Kidney (tissue), 14 donors: ENCODE results near the gene RNASE4. TPM values are rescaled to one million over a fixed set of nuclear protein-coding genes. Genes with fewer than 3 reads are reported as not detected.
"Not testable (repeated sequence)": the region's sequence is repeated elsewhere in the genome, so short reads cannot be mapped to it uniquely, and the experiment has no call there.

Experiments
- DNase-seq, 5 donors: peaks; one replicate each; pipeline ENCODE4 v3.0.0-alpha.2; 2013 to 2020
- FAIRE-seq: peaks from 2 replicates; lab custom pipeline; 2012; peaks lifted over from hg19 to GRCh38; lab: Jason Lieb, UNC
- H3K27ac ChIP-seq, 2 donors: one replicate each; pipeline ENCODE4 v1.7.0; 2013; ENCODE audit warnings: low read depth in 2 of 2, low read length in 2 of 2, inconsistent platforms in 1 of 2
- H3K27me3 ChIP-seq: one replicate; pipeline ENCODE4 v1.7.1; 2013; ENCODE audit warnings: low read length, inconsistent platforms; ENCODE audit not compliant: control insufficient read depth, insufficient read depth
- H3K36me3 ChIP-seq, 3 donors: one replicate each; pipeline versions ENCODE4 v1.7.0 to v1.7.1; 2013; ENCODE audit warnings: low read length in 3 of 3, control low read depth in 1 of 3, inconsistent platforms in 1 of 3; ENCODE audit not compliant: insufficient read depth in 3 of 3, control insufficient read depth in 2 of 3
- H3K4me1 ChIP-seq, 3 donors: one replicate each; pipeline versions ENCODE4 v1.7.0 to v1.7.1; 2013; ENCODE audit warnings: low read length in 3 of 3, inconsistent platforms in 1 of 3, low read depth in 1 of 3; ENCODE audit not compliant: control insufficient read depth in 2 of 3, insufficient read depth in 2 of 3
- H3K4me3 ChIP-seq, 3 donors: one replicate each; pipeline versions ENCODE4 v1.7.0 to v1.8.1; 2013; ENCODE audit warnings: low read length in 3 of 3, control low read depth in 1 of 3, inconsistent platforms in 1 of 3
- H3K9ac ChIP-seq, 3 donors: one replicate each; pipeline versions ENCODE4 v1.7.0 to v1.7.1; 2013; ENCODE audit warnings: low read length in 3 of 3, control low read depth in 1 of 3, inconsistent platforms in 1 of 3
- H3K9me3 ChIP-seq, 3 donors: one replicate each; pipeline versions ENCODE4 v1.7.0 to v1.7.1; 2013; ENCODE audit warnings: low read length in 3 of 3, control low read depth in 1 of 3, inconsistent platforms in 1 of 3; ENCODE audit not compliant: control insufficient read depth in 2 of 3, insufficient read depth in 1 of 3
- intact Hi-C: fragments of 100-400 bp; cut with DNase I; formaldehyde crosslinking; loops from one replicate; pipeline ENCODE4 v1.11.1; 2022
- polyA plus RNA-seq: library from polyadenylated mRNA; stranded (reverse); fragments of 350-450 nt; fragmentation: Illumina TruSeq; extraction: RNeasy Lipid Tissue Mini Kit (QIAGEN cat#74804); gene quantifications from one replicate; pipeline ENCODE4 v1.2.3, GENCODE V29; 2014; ENCODE audit warnings: low read depth, low replicate concordance; ENCODE audit not compliant: insufficient read depth
- total RNA-seq: library from RNA; stranded (reverse); fragmentation: NEBNext Ultra II Directional; extraction: Animal tissue kit (Norgen Biotek cat#: 25700); gene quantifications from one replicate; pipeline ENCODE4 v1.2.1, GENCODE V29; 2021
- TF ChIP-seq, protein P1 (sequence below): IDR thresholded peaks from 3 replicates; pipeline ENCODE4 v1.5.1; 2012; ENCODE audit warnings: mild to moderate bottlenecking, moderate library complexity, borderline replicate concordance; ENCODE audit not compliant: insufficient read depth; ENCODE audit errors: extremely low read depth
- donor health status: control.
- donor health status: control.
- donor health status: control.
- donor health status: control.
- donor health status: control.
- donor health status: DM: yes; HTN: yes; CAD: no.
- donor health status: Normal renal cell carcinoma (clear cell type).

The RNASE4 gene
- total and polyA plus RNA-seq, 2 donors from 2014 or later, result 22.8 to 40.4 TPM

- TF ChIP-seq, protein P1, sequence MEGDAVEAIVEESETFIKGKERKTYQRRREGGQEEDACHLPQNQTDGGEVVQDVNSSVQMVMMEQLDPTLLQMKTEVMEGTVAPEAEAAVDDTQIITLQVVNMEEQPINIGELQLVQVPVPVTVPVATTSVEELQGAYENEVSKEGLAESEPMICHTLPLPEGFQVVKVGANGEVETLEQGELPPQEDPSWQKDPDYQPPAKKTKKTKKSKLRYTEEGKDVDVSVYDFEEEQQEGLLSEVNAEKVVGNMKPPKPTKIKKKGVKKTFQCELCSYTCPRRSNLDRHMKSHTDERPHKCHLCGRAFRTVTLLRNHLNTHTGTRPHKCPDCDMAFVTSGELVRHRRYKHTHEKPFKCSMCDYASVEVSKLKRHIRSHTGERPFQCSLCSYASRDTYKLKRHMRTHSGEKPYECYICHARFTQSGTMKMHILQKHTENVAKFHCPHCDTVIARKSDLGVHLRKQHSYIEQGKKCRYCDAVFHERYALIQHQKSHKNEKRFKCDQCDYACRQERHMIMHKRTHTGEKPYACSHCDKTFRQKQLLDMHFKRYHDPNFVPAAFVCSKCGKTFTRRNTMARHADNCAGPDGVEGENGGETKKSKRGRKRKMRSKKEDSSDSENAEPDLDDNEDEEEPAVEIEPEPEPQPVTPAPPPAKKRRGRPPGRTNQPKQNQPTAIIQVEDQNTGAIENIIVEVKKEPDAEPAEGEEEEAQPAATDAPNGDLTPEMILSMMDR, result no peak
- DNase-seq, result no peak
- Histone ChIP-seq H3K27ac (no peak overlapping the region), H3K27me3 (no peaks in the 10 kb centered on the region), H3K36me3 (no peaks in the 10 kb centered on the region), H3K9ac (no peak overlapping the region), H3K4me3 (no peak overlapping the region), H3K9me3 (no peaks in the 10 kb centered on the region), H3K4me1 (no peaks in the 10 kb centered on the region)
- no peak for FAIRE-seq
- intact Hi-C loops, result loop anchor here (10.0 kb wide), 1 partner anchor 157 kb away; no protein-coding TSS in a partner anchor
Measured at GRCh38 chr14:20698018-20698329, 13.6 kb downstream of the RNASE4 start.

GRCh38 chr14:20698934-20699333, 14.6 kb downstream of the RNASE4 start:
- intact Hi-C loops, result loop anchor here (10.0 kb wide), 1 partner anchor 156 kb away; no protein-coding TSS in a partner anchor
- no peak overlapping the region for H3K4me3 ChIP-seq
- no peaks in the 10 kb centered on the region for H3K27me3 ChIP-seq
- no peak for DNase-seq
- H3K9me3 ChIP-seq, result no peaks in the 10 kb centered on the region
- TF ChIP-seq, protein P1, result no peak
- H3K9ac ChIP-seq, result no peak overlapping the region
- no peaks in the 10 kb centered on the region for H3K36me3 ChIP-seq
- no peak for FAIRE-seq
- no peaks in the 10 kb centered on the region for H3K4me1 ChIP-seq
- no peak overlapping the region for H3K27ac ChIP-seq

DNA sequence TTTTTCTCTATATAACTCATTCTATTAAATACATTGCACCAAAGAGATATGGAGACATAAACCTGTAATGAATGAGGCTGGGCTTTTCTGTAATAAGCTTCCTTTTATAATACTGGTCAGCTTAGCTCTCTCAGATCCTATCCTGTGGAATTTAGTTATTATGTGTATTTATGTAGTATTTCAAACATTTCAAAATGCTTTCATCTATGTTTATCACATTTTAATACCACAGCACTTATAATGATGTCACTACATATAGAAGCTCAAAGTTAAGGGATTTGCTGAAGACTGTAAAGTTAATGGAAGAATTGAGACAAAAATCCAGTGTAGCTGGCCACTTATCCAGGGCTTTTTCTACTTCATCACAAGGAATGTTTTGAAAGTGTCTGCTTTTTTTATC, 15.6 kb downstream of the RNASE4 start:
- Histone ChIP-seq H3K27ac (no peak overlapping the region), H3K4me1 (no peaks in the 10 kb centered on the region), H3K9ac (no peak overlapping the region), H3K36me3 (no peaks in the 10 kb centered on the region), H3K27me3 (no peaks in the 10 kb centered on the region), H3K9me3 (no peaks in the 10 kb centered on the region), H3K4me3 (no peak overlapping the region)
- intact Hi-C loops, result loop anchor here (10.0 kb wide), 1 partner anchor 155 kb away; no protein-coding TSS in a partner anchor
- no peak for FAIRE-seq
- DNase-seq, result no peak
- TF ChIP-seq, protein P1, result no peak

DNA sequence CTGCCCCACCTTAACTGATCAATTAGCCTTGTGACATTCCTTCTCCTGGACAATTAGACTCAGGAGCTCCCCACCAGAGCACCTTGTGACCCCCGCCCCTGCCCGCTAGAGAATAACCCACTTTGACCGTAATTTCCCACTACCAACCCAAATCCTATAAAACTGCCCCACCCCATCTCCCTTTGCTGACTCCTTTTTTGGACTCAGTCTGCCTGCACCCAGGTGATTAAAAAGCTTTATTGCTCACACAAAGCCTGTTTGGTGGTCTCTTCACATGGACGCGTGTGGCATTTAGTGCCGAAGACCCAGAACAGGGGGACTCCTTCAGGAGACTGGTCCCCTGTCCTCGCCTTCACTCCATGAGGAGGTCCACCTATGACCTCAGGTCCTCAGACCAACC, 16.6 kb downstream of the RNASE4 start:
- DNase-seq, H3K4me3 ChIP-seq, H3K27me3 ChIP-seq, H3K27ac ChIP-seq, intact Hi-C loops, H3K9ac ChIP-seq, H3K4me1 ChIP-seq, H3K36me3 ChIP-seq, H3K9me3 ChIP-seq, FAIRE-seq: not testable (repeated sequence)
